HepG2 (cell line): ENCODE measurements around the gene OPN3. TPM values are rescaled to one million over a fixed set of nuclear protein-coding genes. Genes with fewer than 3 reads are reported as not detected.

ENCODE experiments used
- ADNP ChIP-seq: sonication (generic); formaldehyde crosslinking; IDR thresholded peaks from 2 replicates; pipeline ENCODE4 v1.4.0; 2020; ENCODE audit warnings: missing genetic modification reagents
- FLYWCH1 ChIP-seq: sonication (generic); formaldehyde crosslinking; IDR thresholded peaks from 2 replicates; pipeline ENCODE4 v1.8.1; 2023; ENCODE audit warnings: mild to moderate bottlenecking, missing genetic modification reagents
- NONO ChIP-seq, 2 experiments: fragments of 450-650 bp in 1 of 2; sonication (generic) in 1 of 2; formaldehyde crosslinking in 1 of 2; IDR thresholded peaks in 1 of 2; conservative IDR thresholded peaks in 1 of 2; 2 replicates each; pipeline versions ENCODE4 v1.6.1 to v1.8.0; 2017 to 2022; ENCODE audit warnings: mild to moderate bottlenecking in 1 of 2, missing genetic modification reagents in 1 of 2, moderate library complexity in 1 of 2
- PCBP1 ChIP-seq: fragments of 200-400 bp; formaldehyde crosslinking; IDR thresholded peaks from 2 replicates; pipeline ENCODE4 v1.6.1; 2017; ENCODE audit warnings: mild to moderate bottlenecking, low read depth, low read length, borderline replicate concordance
- RNF219 ChIP-seq: sonication (generic); formaldehyde crosslinking; IDR thresholded peaks from 2 replicates; pipeline ENCODE4 v1.5.0; 2020; ENCODE audit warnings: mild to moderate bottlenecking, missing genetic modification reagents
- SOX13 ChIP-seq, 3 experiments: fragments of 450-650 bp in 1 of 3; sonication (generic) in 1 of 3; formaldehyde crosslinking in 1 of 3; IDR thresholded peaks in 2 of 3; conservative IDR thresholded peaks in 1 of 3; 2 replicates each; pipeline versions ENCODE4 v1.5.0 to v1.6.1; 2016 to 2020; ENCODE audit warnings: antibody characterized with exemption in 1 of 3, mild to moderate bottlenecking in 1 of 3, missing compliant biosample characterization in 1 of 3, missing genetic modification reagents in 1 of 3, moderate library complexity in 1 of 3
- ZBTB10 ChIP-seq: sonication (generic); formaldehyde crosslinking; IDR thresholded peaks from 2 replicates; pipeline ENCODE4 v1.4.0; 2020; ENCODE audit warnings: missing genetic modification reagents, borderline replicate concordance
- ZBTB2 ChIP-seq: sonication (generic); formaldehyde crosslinking; IDR thresholded peaks from 2 replicates; pipeline ENCODE4 v1.8.0; 2022; ENCODE audit warnings: low read depth, missing genetic modification reagents
- ZBTB7A ChIP-seq: sonication (generic); formaldehyde crosslinking; IDR thresholded peaks from 2 replicates; pipeline ENCODE4 v1.8.0; 2022; ENCODE audit warnings: mild to moderate bottlenecking, missing genetic modification reagents
- ZFP37 ChIP-seq: sonication (generic); formaldehyde crosslinking; IDR thresholded peaks from 2 replicates; pipeline ENCODE4 v1.4.0; 2020; ENCODE audit warnings: missing genetic modification reagents, borderline replicate concordance
- ZNF234 ChIP-seq: sonication (generic); formaldehyde crosslinking; conservative IDR thresholded peaks from 2 replicates; pipeline ENCODE4 v1.5.1; 2020; ENCODE audit warnings: mild to moderate bottlenecking, missing genetic modification reagents
- ZNF687 ChIP-seq: sonication (generic); formaldehyde crosslinking; IDR thresholded peaks from 2 replicates; pipeline ENCODE4 v1.5.1; 2020; ENCODE audit warnings: mild to moderate bottlenecking, missing genetic modification reagents, moderate library complexity
- ZXDC ChIP-seq: sonication (generic); formaldehyde crosslinking; IDR thresholded peaks from 2 replicates; pipeline ENCODE4 v1.5.0; 2020; ENCODE audit warnings: mild to moderate bottlenecking, missing genetic modification reagents
- polyA plus RNA-seq, 8 experiments: library from polyadenylated mRNA; depleted of rRNA in 3 of 8; stranded (reverse) in 7 of 8; unstranded in 1 of 8; fragments of >200 nt; fragmentation: Illumina TruSeq in 4 of 8; extraction: Trizol in 4 of 8; gene quantifications; 2 replicates each; pipeline versions ENCODE4 v1.2.1 to v1.2.3, GENCODE V29; 2011 to 2016; ENCODE audit warnings: low read depth in 4 of 8, missing spikeins in 1 of 8, mixed read lengths in 1 of 8; ENCODE audit not compliant: insufficient read depth in 1 of 8
- total RNA-seq, 5 experiments: library from RNA; depleted of rRNA; stranded (reverse); fragments of >200 nt; fragmentation: Illumina TruSeq; extraction: Trizol; gene quantifications; 2 replicates each; pipeline ENCODE4 v1.2.3, GENCODE V29; 2016; ENCODE audit warnings: low read depth in 1 of 5

The OPN3 gene
- total and polyA plus RNA-seq, 2 of the 13 experiments (the other 11 are each of a cell fraction or from before 2014, with no cell fraction given) = 17.4 to 23.0 TPM

- TF ChIP-seq ZNF687 (CRISPR knock-in tag) (no peak), ZBTB10 (no peak), ZNF234 (no peak), FLYWCH1 (CRISPR knock-in tag) (no peak), ZBTB2 (no peak), PCBP1 (no peak), RNF219 (CRISPR knock-in tag) (no peak), ZBTB7A (CRISPR knock-in tag) (no peak), NONO (IDR thresholded peaks at IDR 0.05) (no peak), NONO (CRISPR knock-in tag; conservative IDR thresholded peaks at IDR 0.05) (no peak), ZXDC (CRISPR knock-in tag) (no peak), SOX13 (IDR thresholded peaks at IDR 0.05) (no peak), SOX13 (CRISPR knock-in tag; conservative IDR thresholded peaks at IDR 0.05 in 1 of 2, IDR thresholded peaks at IDR 0.05 in 1 of 2) (no peak; a peak in 1 of 4 replicates), ZFP37 (CRISPR knock-in tag) (no peak), ADNP (CRISPR knock-in tag) (no peak)
Observed at GRCh38 chr1:241640867-241641622, 876 bp upstream of the OPN3 start (continued).
